COLO668 (cell line): Measurements from ENCODE around the gene EFNA3.

Source experiments
- DNase-seq: peaks from one replicate; lab custom pipeline; 2025; ENCODE audit not compliant: unreplicated experiment; lab: John Stamatoyannopoulos, UW

The EFNA3 gene

GRCh38 chr1:155083052-155083541, 4.5 kb downstream of the EFNA3 start:
- DNase-seq = no peak

- DNase-seq = peak; percentile 46
These were observed 5.5 kb downstream of the EFNA3 start for GRCh38 chr1:155083865-155084721.

GRCh38 chr1:155084722-155085503, 6.3 kb downstream of the EFNA3 start:
- peak; percentile 94 for DNase-seq

GRCh38 chr1:155085504-155086127, 7.0 kb downstream of the EFNA3 start:
- peak; percentile 56 for DNase-seq

GRCh38 chr1:155086128-155086741, 7.6 kb downstream of the EFNA3 start:
- DNase-seq = peak; percentile 57

- no peak for DNase-seq
These were observed 8.4 kb downstream of the EFNA3 start for GRCh38 chr1:155086856-155087535.

GRCh38 chr1:155091071-155092051, 12.7 kb downstream of the EFNA3 start:
- peak; percentile 84 for DNase-seq

GRCh38 chr1:155092131-155092530, 13.5 kb downstream of the EFNA3 start:
- no peak for DNase-seq

- no peak for DNase-seq
These were observed 14.0 kb downstream of the EFNA3 start for GRCh38 chr1:155092641-155093040.

- DNase-seq = peak; percentile 85
These were observed 15.4 kb downstream of the EFNA3 start for GRCh38 chr1:155093911-155094621.

GRCh38 chr1:155094622-155094948, 15.9 kb downstream of the EFNA3 start:
- no peak for DNase-seq

GRCh38 chr1:155099331-155099730, 20.7 kb downstream of the EFNA3 start:
- DNase-seq = no peak

- no peak for DNase-seq
These were observed 24.7 kb downstream of the EFNA3 start for GRCh38 chr1:155103325-155103724.

- DNase-seq = no peak
These were observed 26.2 kb downstream of the EFNA3 start for GRCh38 chr1:155104605-155105534.

- DNase-seq = no peak
These were observed 27.0 kb downstream of the EFNA3 start for GRCh38 chr1:155105604-155106011.

- DNase-seq = peak; percentile 76
These were observed 28.2 kb downstream of the EFNA3 start for GRCh38 chr1:155106862-155107261.
